Mammary epithelial cell (primary cell): ENCODE results near the gene B3GNT8.

Experiments used
- EZH2 ChIP-seq: IDR thresholded peaks from 2 replicates; pipeline ENCODE4 v1.6.1; 2012; ENCODE audit warnings: low read length, inconsistent platforms, borderline replicate concordance
- TF ChIP-seq, protein P1 (sequence below), 2 donors: IDR thresholded peaks in 1 of 2; conservative IDR thresholded peaks in 1 of 2; 2 replicates each; pipeline ENCODE4 v1.5.1; 2011 to 2012; ENCODE audit warnings: inconsistent platforms in 2 of 2, low read length in 2 of 2, mild to moderate bottlenecking in 2 of 2, control low read depth in 1 of 2, low read depth in 1 of 2; ENCODE audit not compliant: insufficient read depth in 1 of 2; ENCODE audit errors: extremely low read depth in 1 of 2

- TF ChIP-seq, protein P1, sequence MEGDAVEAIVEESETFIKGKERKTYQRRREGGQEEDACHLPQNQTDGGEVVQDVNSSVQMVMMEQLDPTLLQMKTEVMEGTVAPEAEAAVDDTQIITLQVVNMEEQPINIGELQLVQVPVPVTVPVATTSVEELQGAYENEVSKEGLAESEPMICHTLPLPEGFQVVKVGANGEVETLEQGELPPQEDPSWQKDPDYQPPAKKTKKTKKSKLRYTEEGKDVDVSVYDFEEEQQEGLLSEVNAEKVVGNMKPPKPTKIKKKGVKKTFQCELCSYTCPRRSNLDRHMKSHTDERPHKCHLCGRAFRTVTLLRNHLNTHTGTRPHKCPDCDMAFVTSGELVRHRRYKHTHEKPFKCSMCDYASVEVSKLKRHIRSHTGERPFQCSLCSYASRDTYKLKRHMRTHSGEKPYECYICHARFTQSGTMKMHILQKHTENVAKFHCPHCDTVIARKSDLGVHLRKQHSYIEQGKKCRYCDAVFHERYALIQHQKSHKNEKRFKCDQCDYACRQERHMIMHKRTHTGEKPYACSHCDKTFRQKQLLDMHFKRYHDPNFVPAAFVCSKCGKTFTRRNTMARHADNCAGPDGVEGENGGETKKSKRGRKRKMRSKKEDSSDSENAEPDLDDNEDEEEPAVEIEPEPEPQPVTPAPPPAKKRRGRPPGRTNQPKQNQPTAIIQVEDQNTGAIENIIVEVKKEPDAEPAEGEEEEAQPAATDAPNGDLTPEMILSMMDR (conservative IDR thresholded peaks at IDR 0.05 in 1 of 2, IDR thresholded peaks at IDR 0.05 in 1 of 2; ENCODE audit: extremely low read depth in 1 of 2, insufficient read depth in 1 of 2, low read depth in 1 of 2, low read length in 2 of 2): no peak
- TF ChIP-seq EZH2: no peak
These were observed 28.6 kb downstream of the B3GNT8 start for GRCh38 chr19:41398598-41398997.
